HG03135 (cell line): ENCODE data around the gene OR51D1.

Experiments
- ATAC-seq: cut with Tn5 transposase; IDR thresholded peaks from one replicate; pipeline ENCODE4 v1.9.1; 2021; ENCODE audit warnings: mild to moderate bottlenecking, moderate library complexity; ENCODE audit not compliant: unreplicated experiment

OR51D1 gene

GRCh38 chr11:4644233-4644632 is 7.0 kb downstream of the OR51D1 start:
- no peak for ATAC-seq

- no peak for ATAC-seq
Observed at GRCh38 chr11:4645974-4646373, 8.7 kb downstream of the OR51D1 start.

- ATAC-seq = no peak
Observed at GRCh38 chr11:4647766-4648165, 10.5 kb downstream of the OR51D1 start.

GRCh38 chr11:4654635-4655369 is 17.5 kb downstream of the OR51D1 start:
- peak; percentile 59 for ATAC-seq

GRCh38 chr11:4658629-4659445 is 21.6 kb downstream of the OR51D1 start:
- no peak for ATAC-seq

GRCh38 chr11:4662876-4663275 is 25.6 kb downstream of the OR51D1 start:
- ATAC-seq = no peak

GRCh38 chr11:4664183-4664582 is 26.9 kb downstream of the OR51D1 start:
- no peak for ATAC-seq

GRCh38 chr11:4664786-4665185 is 27.5 kb downstream of the OR51D1 start:
- ATAC-seq = no peak

- ATAC-seq = no peak
Observed at GRCh38 chr11:4665424-4665823, 28.1 kb downstream of the OR51D1 start.

- no peak for ATAC-seq
Observed at GRCh38 chr11:4671741-4672140, 34.5 kb downstream of the OR51D1 start.

- ATAC-seq = no peak
Observed at GRCh38 chr11:4672470-4672869, 35.2 kb downstream of the OR51D1 start.

GRCh38 chr11:4673781-4674180 is 36.5 kb downstream of the OR51D1 start:
- no peak for ATAC-seq

GRCh38 chr11:4677948-4678347 is 40.7 kb downstream of the OR51D1 start:
- ATAC-seq = no peak

- ATAC-seq = no peak
Observed at GRCh38 chr11:4680341-4680740, 43.1 kb downstream of the OR51D1 start.

GRCh38 chr11:4682623-4683419 is 45.5 kb downstream of the OR51D1 start:
- no peak for ATAC-seq

- ATAC-seq = no peak
Observed at GRCh38 chr11:4684631-4685285, 47.5 kb downstream of the OR51D1 start.
